ENCODE measurements around the gene NPTX2.

GRCh38 chr7:98641646-98642500, 24.8 kb downstream of the NPTX2 start:
- TF ChIP-seq, protein P1, sequence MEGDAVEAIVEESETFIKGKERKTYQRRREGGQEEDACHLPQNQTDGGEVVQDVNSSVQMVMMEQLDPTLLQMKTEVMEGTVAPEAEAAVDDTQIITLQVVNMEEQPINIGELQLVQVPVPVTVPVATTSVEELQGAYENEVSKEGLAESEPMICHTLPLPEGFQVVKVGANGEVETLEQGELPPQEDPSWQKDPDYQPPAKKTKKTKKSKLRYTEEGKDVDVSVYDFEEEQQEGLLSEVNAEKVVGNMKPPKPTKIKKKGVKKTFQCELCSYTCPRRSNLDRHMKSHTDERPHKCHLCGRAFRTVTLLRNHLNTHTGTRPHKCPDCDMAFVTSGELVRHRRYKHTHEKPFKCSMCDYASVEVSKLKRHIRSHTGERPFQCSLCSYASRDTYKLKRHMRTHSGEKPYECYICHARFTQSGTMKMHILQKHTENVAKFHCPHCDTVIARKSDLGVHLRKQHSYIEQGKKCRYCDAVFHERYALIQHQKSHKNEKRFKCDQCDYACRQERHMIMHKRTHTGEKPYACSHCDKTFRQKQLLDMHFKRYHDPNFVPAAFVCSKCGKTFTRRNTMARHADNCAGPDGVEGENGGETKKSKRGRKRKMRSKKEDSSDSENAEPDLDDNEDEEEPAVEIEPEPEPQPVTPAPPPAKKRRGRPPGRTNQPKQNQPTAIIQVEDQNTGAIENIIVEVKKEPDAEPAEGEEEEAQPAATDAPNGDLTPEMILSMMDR (IDR thresholded peaks at IDR 0.05; ENCODE audit: borderline replicate concordance, extremely low read depth, low read length, poor library complexity, severe bottlenecking), result no peak
- TF ChIP-seq EZH2 (IDR thresholded peaks at IDR 0.05; ENCODE audit: borderline replicate concordance, low read depth, low read length, severe bottlenecking), result no peak
